ENCODE results near the gene LDLRAD3.

Gene LDLRAD3

DNA sequence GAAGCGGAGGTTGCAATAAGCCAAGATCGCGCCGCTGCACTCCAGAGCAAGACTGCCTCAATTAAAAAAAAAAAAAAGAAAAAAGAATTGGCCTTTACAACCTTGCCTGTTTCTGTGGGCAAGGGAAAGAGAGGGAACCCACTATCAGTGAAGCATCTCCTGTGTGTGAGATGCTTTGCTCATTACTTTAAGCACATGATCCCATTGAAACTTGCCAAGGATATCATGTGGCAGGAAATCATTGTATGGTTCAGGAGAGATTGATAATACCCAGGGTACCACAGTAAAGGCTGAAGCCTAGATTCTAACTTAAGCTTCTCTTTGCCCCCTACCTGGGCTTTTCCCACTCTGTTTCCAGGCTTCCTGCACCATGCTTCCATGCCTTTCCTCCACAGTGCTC is 3.6 kb downstream of the LDLRAD3 start:
- no peak for DNase-seq
- in situ Hi-C loops (cut with MboI; ENCODE audit: low pct_unique_long_range_greater_than_20kb, low sequenced_read_pairs), result loop anchor here (25.0 kb wide), 1 partner anchor 110 kb away; no protein-coding TSS in a partner anchor

DNA sequence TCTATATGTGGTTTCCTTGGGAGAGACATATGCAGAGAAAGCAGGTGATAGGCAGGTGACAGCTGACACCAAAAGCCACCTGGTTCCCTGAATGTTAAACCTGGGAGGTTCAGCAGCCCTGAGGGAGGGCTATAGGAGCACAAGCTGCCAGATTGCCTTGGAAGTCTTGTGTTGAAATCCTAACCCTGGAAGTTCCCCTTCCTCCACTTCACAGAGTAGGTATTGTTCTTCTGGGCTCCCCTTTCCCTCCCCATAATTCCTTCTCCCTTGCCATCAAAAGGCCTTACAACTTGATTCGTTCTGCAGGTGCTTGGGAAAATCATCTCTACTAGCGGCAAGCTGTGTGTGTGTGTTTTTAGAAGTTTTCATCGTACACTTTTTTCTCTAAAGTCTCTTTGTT is 5.4 kb downstream of the LDLRAD3 start:
- in situ Hi-C loops (cut with MboI; ENCODE audit: low pct_unique_long_range_greater_than_20kb, low sequenced_read_pairs), result loop anchor here (25.0 kb wide), 1 partner anchor 112 kb away; no protein-coding TSS in a partner anchor
- no peak for DNase-seq

DNA sequence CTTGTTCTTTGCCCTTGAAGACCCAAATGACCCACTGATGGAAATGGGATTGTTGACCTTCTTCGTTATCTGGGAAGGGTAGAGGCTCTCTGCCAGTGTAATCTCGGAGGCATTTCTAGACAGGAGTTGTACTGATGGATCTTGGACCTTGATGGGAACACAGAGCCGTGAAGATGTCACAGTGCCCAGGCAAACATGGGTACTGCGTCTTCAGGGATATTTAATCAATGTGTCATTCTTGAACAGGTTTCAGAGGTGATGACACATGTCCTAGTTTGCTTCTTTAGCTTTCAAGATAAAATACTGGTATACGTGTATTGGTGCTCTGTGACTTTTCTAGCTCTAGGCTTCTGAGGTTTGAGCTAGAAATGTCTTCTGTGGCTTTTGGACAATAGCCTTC is 6.2 kb downstream of the LDLRAD3 start:
- in situ Hi-C loops (cut with MboI; ENCODE audit: low pct_unique_long_range_greater_than_20kb, low sequenced_read_pairs), result no loop called here
- DNase-seq, result no peak

DNA sequence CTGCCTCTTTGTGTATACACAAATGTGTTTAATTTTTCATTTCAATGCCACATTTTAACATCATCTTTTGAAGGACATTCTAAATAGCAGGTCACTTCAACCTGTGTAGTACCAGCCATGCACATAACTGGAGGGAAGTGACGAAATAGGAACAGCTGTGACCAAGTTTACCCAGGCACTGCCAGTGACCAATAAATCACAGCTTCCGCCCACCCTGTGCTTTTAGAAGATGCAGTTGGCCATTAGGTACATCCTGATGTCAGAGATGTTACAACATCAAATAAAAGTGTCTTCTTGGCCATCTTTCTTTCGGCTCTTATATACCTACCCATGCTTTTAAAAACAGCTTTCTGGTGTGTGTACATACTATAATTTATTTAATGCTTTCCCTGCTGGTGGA is 7.8 kb downstream of the LDLRAD3 start:
- no peak for DNase-seq
- in situ Hi-C loops (cut with MboI; ENCODE audit: low pct_unique_long_range_greater_than_20kb, low sequenced_read_pairs), result no loop called here

DNA sequence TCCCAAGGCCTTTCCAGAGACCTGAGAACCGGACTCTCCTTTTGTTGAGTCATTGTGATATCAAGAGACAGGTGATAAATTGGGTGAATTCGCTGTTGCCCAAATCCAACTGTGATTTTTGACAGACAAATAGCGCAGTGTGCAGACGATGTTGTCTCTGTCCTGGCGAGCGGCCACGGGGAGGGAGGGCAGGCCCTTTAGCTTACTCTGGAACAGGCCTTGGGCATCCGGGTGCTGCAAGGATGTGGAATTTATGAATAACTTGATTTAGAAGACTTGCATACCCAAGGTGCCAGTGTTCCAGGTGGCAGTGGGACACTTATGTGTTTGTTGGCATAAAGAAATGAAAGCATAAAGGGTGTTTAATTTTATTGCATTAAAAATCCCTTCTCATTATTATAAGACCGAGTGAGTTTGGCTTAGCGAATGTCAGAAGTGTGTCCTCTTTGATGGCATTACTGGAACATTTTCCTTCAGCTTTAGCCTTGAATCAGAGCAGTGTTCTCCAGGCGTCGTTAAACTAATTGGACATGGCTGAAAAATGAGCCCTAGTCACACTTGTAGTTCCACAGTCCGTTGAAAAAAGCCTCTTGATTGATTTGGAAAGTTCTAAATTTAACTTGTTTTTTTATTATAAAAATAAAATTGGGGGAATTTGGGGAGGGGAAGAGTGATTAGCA is 9.4 kb downstream of the LDLRAD3 start:
- in situ Hi-C loops (cut with MboI; ENCODE audit: low pct_unique_long_range_greater_than_20kb, low sequenced_read_pairs), result no loop called here
- no peak for DNase-seq

DNA sequence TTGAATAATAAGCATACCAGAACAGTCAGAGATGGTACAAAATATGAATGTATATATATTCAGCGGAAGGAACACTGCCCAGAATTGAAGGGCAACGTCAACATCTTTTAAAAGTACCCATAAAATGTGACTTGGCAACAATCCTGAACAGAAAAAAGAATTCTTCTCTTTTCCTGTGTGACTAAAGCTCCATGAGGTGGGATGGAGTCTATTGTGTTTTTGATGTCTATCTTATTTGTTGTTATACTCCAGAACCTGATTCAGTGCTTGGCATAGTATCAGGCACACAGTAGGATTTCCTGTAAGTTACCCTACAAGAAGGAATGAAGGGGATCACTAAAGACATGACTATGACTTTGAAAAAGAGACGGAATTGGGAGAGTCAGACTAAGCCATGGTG is 10.3 kb downstream of the LDLRAD3 start:
- no peak for DNase-seq
- in situ Hi-C loops (cut with MboI; ENCODE audit: low pct_unique_long_range_greater_than_20kb, low sequenced_read_pairs), result no loop called here

DNA sequence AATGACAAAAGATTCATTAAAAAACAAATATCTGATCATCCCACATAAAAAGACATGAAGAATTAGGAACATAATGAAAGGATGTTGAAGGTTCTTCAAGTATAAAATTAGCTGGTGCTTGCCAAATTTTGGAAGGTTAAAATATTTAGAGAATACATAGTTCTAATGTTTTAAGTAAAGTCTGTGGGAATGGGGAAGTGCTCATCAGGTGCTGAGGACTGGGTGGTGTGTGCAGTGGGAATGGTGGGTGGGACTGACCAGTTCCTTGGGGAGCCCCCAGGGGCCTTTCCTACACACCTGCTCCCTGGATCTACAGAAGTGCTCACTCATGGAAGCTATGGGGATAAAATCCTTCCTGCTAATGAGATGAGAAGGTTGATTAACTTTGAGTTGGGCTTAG is 11.8 kb downstream of the LDLRAD3 start:
- DNase-seq, result no peak
- in situ Hi-C loops (cut with MboI; ENCODE audit: low pct_unique_long_range_greater_than_20kb, low sequenced_read_pairs), result no loop called here

DNA sequence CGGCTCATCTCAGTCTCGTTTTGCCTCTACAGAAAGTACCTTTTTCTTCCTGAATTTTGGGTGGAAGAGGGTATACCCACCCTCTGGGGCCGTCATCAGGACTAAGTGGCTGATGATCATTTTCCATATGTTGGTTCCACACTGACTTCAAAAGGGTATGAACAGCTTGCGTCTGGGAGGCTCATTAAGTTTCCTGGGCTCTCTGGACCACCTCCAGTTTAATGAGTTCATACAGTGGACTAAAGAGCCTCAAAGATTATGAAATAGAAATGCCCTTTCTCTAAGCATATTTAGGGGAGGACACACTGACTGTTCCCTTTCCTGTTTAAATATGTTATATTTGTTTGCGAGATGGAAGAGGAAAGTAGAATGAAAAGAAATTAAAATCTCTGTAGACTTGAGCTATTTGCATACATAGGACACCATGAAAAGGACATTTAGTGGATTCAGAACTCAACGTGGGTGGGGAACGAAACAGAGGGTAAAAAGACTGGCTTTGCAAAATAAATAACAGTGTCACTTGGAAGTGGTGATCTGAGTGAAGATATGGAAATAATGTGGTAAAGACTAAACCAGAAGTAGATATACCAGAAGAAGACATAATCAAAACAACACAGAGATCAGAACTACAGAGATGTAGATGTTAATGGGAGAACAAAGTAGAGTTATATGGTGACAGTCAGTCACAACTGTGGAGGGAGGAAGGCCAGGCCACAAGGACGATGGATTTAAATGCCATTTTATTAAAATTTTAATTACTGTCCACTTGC is 18.7 kb downstream of the LDLRAD3 start:
- in situ Hi-C loops (cut with MboI; ENCODE audit: low pct_unique_long_range_greater_than_20kb, low sequenced_read_pairs), result no loop called here
- DNase-seq, result no peak

DNA sequence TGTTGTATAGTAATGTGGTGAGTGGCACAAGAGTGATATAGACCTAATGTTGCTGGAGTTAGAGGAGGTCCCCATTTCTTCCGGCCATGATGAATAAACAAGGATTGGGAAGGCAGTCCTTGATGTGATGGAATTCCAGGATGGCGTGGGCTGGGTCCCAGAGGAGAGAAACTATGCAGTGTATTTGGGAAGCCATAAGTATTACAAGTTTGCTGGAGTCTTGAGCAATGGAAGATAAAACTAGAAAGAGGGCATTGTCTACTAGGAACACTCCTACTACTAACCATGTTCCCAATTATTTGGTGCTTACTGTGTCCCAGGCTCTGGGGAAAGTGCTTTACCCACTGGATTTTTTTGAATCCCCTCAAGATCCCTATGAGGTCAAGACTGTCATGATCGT is 20.0 kb downstream of the LDLRAD3 start:
- no peak for DNase-seq
- in situ Hi-C loops (cut with MboI; ENCODE audit: low pct_unique_long_range_greater_than_20kb, low sequenced_read_pairs), result no loop called here

DNA sequence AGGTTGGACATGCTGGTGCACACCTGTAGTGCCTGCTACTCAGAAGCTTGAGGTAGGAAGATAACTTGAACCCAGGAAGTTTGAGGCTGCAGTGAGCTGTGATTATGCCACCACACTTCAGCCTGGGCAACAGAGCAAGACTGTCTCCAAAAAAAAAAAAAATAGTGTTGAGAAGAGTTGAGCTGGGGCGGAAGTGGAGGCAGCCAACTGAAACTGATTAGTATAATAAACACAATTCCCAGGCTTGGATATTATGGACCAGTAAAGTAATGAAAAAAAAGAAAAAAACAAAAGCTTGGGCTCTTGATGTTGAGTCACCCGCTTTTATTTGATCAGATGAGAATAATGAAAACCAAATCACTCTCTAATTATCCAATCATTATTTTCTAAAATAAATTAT is 21.0 kb downstream of the LDLRAD3 start:
- in situ Hi-C loops (cut with MboI; ENCODE audit: low pct_unique_long_range_greater_than_20kb, low sequenced_read_pairs), result no loop called here

DNA sequence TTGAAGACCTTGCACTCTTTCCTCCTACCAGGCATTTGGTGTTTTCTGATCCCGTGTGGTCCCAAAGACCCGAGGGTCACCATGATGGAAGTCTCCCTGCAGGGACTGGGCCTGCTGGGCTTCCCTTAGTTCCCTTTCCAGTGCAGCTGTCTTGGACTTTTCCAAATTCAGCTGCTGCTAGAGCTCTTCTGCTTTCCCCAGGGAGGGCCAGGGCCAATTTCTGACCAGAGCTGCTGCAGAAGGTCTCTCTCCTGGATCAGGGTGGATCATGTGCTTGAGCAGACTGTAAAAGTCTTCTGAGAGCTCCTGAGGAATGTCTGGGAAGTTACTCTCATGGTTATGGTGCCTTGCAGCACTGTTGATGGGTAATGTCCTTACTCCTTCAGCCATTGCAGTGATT is 23.2 kb downstream of the LDLRAD3 start:
- in situ Hi-C loops (cut with MboI; ENCODE audit: low pct_unique_long_range_greater_than_20kb, low sequenced_read_pairs), result no loop called here
- no peak for DNase-seq

More for the DNA sequence above, 21.0 kb downstream of the LDLRAD3 start:
- DNase-seq, result no peak

DNA sequence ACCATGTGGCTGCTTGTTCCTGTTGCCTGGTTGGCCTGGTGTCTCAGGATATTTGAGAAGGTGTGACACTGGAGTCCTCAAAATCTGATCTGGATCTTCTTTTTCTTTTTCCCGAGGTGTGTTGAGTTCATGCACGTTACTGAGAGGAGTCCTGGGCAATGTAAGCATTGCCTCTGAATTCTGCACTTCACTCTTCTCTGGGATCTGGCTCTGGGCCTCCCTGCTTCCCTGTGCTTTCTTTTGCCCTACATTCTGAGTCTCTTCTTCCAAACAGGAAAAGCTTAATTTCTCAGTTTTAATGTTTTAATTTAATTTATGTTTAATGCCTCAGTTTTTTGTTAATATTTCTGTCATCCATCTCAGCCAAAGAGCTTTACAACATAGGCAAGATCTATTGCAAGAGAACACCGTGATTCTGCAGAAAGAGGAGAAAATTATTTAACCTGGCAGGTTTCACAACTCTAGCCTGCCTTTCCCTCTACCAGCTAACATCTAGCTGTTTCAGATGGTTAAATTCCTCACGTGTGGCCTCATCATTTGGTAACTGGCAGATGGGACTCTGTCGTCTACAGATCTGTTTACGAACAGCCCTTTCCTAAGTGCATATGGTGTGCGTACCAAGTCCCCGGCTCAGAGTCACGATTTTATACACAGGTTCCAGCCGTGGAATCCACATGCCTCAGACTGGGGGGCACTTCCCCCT is 24.7 kb downstream of the LDLRAD3 start:
- no peak for DNase-seq
- in situ Hi-C loops (cut with MboI; ENCODE audit: low pct_unique_long_range_greater_than_20kb, low sequenced_read_pairs), result no loop called here

DNA sequence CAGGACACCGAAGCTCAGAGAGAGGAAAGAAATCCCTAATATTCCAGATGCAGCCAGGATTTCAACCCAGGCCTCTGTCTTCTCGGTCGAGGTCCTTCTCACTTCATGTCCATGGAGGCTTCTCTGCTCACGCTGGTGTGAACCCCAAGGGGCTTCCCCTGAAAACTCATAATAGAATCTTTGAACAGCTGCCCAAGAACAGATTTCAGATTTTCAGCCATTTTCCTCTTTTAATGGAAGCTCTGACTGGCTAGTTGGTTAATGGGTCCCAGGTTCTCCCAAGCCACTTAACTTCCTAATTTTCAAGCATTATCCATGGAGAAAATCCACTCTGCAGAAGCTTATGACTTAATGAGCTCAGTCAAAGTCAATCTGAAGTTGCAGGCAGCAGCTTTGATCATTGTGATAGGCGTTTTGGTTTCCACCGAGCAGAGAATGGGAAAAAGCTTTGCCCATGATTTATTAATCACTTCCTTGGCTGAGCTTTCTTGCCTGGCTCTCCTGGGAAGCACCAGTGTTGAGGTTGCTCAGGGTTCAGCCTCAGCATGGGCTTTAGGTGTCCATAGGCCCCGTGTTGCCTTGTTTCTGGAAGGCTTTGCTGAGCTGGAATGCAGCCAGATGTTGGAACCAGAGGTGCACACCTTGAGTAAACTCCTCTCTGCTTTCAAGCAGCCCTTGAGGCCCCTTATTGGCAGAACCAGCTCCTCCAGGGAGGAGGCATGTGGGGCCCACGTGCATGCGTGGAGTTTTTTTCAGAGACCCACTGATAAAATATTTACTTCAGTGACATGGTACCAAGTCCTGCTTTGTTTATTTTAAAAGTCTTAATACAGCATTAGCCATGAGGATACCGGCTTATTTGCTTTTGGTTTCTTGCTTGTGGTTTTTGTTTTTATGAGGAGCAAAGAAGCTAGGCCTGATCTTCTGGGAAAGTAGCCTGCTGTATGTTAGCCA is 25.5 kb downstream of the LDLRAD3 start:
- no peak for DNase-seq
- in situ Hi-C loops (cut with MboI; ENCODE audit: low pct_unique_long_range_greater_than_20kb, low sequenced_read_pairs), result no loop called here

DNA sequence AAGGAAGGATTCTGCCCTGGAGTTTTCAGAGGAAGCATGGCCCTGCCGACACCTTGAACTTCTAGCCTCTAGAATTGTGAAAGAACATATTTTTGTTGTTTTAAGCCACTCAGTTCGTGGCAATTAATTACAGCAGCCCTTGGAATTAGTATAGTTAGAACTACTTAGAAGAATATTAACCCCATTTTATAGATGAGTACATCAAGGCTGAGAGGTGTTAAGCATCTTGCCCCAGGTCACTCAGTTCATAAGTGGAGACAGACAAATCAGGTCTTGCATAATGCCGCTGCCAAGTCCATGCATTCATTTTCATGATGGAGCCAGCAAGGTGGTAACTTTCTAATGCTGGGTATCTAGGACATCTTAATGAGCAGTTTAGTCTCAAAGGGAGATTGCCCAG is 26.6 kb downstream of the LDLRAD3 start:
- no peak for DNase-seq
- in situ Hi-C loops (cut with MboI; ENCODE audit: low pct_unique_long_range_greater_than_20kb, low sequenced_read_pairs), result no loop called here

DNA sequence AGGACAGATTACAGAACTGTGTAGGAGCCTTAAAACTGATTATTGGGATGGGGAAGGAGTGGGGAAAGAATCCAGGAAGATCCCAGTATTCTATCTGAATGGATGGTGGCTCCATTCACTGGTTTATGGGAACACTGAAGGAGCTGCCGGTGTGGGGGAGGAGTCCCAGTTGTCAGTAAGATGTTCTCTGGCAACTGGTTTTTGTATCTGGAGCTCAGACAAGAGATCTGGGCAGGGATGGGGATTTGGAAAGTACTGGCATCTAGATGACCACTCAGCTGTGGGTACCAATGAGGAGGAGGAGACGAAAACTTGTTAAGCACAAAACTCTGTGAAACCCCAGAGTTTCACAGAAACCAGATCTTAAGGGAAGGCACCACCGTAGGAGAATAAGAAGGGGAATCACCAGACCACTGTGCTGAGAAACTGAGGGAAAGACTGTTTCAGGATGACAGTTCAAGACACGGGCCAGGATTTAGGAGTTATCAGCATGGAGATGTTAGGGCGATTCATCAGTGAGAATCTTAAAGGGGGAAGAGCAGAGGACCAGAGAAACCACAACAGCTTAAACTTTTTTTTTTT is 28.1 kb downstream of the LDLRAD3 start:
- DNase-seq, result no peak
- in situ Hi-C loops (cut with MboI; ENCODE audit: low pct_unique_long_range_greater_than_20kb, low sequenced_read_pairs), result no loop called here

DNA sequence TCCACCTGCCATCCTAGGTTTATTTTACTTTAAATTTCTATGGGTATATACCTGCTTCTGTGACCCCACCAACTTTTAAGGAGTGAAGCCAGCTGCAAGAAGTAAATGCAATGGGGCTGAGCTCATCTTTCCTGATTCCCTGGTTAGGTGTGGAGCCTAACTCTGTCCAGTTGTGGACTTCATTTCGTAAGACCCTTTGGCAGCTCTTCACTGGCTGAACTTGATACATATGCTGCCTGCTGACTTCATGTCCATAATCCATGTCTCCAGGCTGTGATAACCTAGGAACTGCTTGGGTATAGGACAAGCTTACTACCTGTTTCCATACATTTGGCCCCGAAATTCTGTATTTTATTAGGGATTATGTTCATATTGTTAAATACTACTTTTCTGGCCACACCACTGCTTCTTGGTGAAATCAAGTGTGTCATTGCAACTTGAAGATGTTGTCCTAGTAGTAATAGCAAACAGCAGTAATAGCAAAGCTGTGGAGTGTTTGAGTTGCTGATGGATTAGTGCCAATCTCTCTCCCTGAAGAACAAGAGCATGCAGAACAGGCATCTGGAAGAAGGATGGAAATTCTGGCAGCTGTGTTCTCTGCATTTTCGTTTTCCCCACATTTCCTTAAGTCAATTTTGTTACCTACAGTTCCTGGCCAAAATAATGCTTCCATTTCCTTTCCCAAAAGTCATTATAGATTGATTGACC is 31.2 kb downstream of the LDLRAD3 start:
- no peak for DNase-seq
- in situ Hi-C loops (cut with MboI; ENCODE audit: low pct_unique_long_range_greater_than_20kb, low sequenced_read_pairs), result no loop called here

DNA sequence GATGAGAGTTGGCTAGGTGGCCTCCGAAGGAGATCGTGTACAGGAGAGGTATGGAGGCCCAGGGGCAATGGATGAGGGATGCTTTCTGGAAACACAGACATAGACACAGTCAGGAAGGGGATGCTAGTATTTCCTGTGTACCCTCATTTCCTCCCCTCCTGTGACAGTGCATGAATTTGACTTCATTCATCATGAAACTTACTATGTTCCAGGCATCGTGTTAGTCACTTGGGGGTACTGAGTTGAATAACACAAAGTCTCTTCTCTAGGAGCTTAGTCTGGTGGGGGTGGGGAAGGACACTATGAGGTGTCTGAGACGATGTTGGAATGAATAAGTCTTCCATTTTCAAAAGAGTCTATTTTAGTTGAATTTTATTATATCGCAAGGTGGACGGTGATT is 32.6 kb downstream of the LDLRAD3 start:
- DNase-seq, result no peak
- in situ Hi-C loops (cut with MboI; ENCODE audit: low pct_unique_long_range_greater_than_20kb, low sequenced_read_pairs), result no loop called here

DNA sequence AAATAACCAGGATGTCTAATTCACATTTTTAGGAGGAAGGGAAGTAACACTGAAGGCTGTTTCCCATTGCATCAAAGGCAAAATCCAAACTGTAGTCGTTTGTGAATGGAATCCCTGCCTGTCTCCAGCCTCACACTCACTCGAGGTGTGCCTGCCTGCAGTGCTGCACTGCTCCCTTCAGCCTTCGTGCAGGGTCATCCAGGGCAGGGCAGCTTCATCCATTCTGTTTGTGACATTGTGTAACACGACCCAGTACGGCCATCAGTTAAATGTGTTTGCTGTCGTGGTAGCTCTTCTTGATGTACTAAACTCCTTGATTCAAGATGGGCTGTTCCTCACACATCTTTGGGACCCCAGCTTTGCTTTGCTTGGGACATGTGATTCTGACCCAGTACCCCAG is 34.3 kb downstream of the LDLRAD3 start:
- no peak for DNase-seq
- in situ Hi-C loops (cut with MboI; ENCODE audit: low pct_unique_long_range_greater_than_20kb, low sequenced_read_pairs), result no loop called here

All from KBM-7 (cell line).